Bronchial epithelial cell (primary cell): ENCODE data around the gene SLC22A15. TPM values are rescaled to one million over a fixed set of nuclear protein-coding genes. Genes with fewer than 3 reads are reported as not detected.

ENCODE experiments used
- DNase-seq: peaks from one replicate; pipeline ENCODE4 v3.0.0-alpha.2; 2010; ENCODE audit warnings: low read depth
- FAIRE-seq: peaks from 2 replicates; lab custom pipeline; 2011; peaks lifted over from hg19 to GRCh38; lab: Jason Lieb, UNC
- H3K27me3 ChIP-seq: 2 replicates; pipeline ENCODE4 v1.5.1; 2011; ENCODE audit warnings: low read length; ENCODE audit not compliant: control insufficient read depth, insufficient read depth
- H3K36me3 ChIP-seq: 2 replicates; pipeline ENCODE4 v1.5.1; 2011; ENCODE audit warnings: low read length; ENCODE audit not compliant: control insufficient read depth, insufficient read depth
- H3K4me3 ChIP-seq: 2 replicates; pipeline ENCODE4 v1.5.1; 2011; ENCODE audit warnings: mild to moderate bottlenecking, low read depth, low read length, control low read depth
- CTCF ChIP-seq: IDR thresholded peaks from 2 replicates; pipeline ENCODE4 v1.5.1; 2011; ENCODE audit warnings: mild to moderate bottlenecking, moderate library complexity, low read length, control low read depth, inconsistent platforms; ENCODE audit not compliant: insufficient read depth, severe bottlenecking
- total RNA-seq: library from RNA; depleted of rRNA; stranded (reverse); fragments of >200 nt; gene quantifications from 2 replicates; pipeline ENCODE4 v1.2.1, GENCODE V29; 2014

SLC22A15 gene
- total RNA-seq, 1 donor from 2014 or later = 22.6 TPM

- FAIRE-seq = peak; percentile 66
- H3K36me3 ChIP-seq = no peaks in the 10 kb centered on the region
- TF ChIP-seq CTCF = no peak
These were observed 123.1 kb downstream of the SLC22A15 start for GRCh38 chr1:116099379-116099778.

DNA sequence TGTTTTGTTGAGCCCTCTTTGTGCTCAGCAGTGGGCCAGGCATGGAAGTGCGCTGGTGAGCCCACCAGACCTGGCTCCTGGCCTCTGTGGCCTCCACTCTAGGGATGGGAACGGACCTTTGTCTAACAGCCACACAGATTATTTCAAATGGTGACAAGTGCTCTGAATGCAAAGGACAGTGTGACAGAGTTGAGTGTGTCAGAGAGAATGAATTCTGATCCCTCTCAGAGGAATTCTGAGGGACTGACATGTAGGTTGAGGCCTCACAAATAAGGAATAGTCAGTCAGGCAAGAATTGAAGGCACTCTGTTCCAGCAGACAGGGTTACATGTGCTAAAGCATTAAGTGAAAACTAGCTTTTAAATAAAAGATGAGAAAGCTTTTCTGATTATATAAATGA is 123.6 kb downstream of the SLC22A15 start:
- no peak for FAIRE-seq
- TF ChIP-seq CTCF = no peak
- H3K4me3 ChIP-seq = no peak overlapping the region
- DNase-seq = no peak
- H3K36me3 ChIP-seq = no peaks in the 10 kb centered on the region
- no peaks in the 10 kb centered on the region for H3K27me3 ChIP-seq

More at GRCh38 chr1:116099379-116099778, 123.1 kb downstream of the SLC22A15 start:
- Histone ChIP-seq H3K4me3 (no peak overlapping the region), H3K27me3 (no peaks in the 10 kb centered on the region)
- DNase-seq = no peak

DNA sequence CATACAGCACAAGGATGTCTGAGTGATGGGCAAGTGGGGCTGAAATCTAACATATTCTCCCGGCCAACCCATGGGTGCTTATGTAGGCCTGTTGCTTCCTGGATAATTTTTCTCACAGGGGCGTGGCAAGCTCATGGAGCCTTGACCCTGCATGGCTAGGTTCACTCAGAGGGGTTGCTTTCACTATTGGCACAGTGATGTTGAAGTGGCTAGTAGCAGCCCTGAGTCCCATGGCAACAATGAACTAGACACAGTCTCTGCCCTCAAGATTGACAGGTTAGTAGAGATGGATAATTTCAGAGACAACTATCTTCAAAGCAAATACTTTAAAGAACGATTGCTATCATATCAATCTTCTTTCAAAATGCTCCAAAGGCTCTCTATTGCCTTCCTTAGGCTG is 128.4 kb downstream of the SLC22A15 start:
- FAIRE-seq (peak; percentile 73), DNase-seq (no peak)
- Histone ChIP-seq H3K36me3 (no peaks in the 10 kb centered on the region), H3K27me3 (no peaks in the 10 kb centered on the region), H3K4me3 (no peak overlapping the region)
- TF ChIP-seq CTCF = no peak

- FAIRE-seq = no peak
- H3K27me3 ChIP-seq = no peaks in the 10 kb centered on the region
These were observed 129.7 kb downstream of the SLC22A15 start for GRCh38 chr1:116105996-116106395.

GRCh38 chr1:116106646-116107045 is 130.3 kb downstream of the SLC22A15 start:
- no peaks in the 10 kb centered on the region for H3K27me3 ChIP-seq
- no peak overlapping the region for H3K4me3 ChIP-seq
- DNase-seq (no peak), FAIRE-seq (no peak)
- H3K36me3 ChIP-seq = no peaks in the 10 kb centered on the region
- no peak for TF ChIP-seq CTCF

More at GRCh38 chr1:116105996-116106395, 129.7 kb downstream of the SLC22A15 start:
- no peak for TF ChIP-seq CTCF
- DNase-seq = no peak
- no peak overlapping the region for H3K4me3 ChIP-seq
- no peaks in the 10 kb centered on the region for H3K36me3 ChIP-seq

DNA sequence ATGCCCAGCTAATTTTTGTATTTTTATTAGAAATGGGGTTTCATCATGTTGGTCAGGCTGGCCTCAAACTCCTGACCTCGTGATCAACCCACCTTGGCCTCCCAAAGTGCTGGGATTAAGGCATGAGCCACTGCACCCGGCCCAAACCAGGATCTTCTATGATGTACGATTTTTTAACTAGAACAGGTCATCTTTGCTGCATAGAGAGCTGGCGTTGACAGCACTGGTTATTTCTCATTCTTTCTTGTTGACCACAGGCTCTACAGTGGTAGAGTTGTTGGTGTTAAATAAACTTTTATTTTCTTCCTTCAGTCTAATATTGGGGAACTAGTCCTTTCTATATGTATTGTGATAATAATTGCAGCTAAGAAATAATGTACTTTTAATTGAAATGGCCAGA is 131.1 kb downstream of the SLC22A15 start:
- TF ChIP-seq CTCF = no peak
- Histone ChIP-seq H3K27me3 (no peaks in the 10 kb centered on the region), H3K4me3 (no peak overlapping the region), H3K36me3 (no peaks in the 10 kb centered on the region)
- no peak for DNase-seq
- FAIRE-seq = no peak
